Sigmoid colon (tissue), 7 donors: ENCODE results near the gene LRP1B. TPM values are rescaled to one million over a fixed set of nuclear protein-coding genes. Genes with fewer than 3 reads are reported as not detected.

ENCODE experiments used
- DNase-seq: peaks from one replicate; pipeline ENCODE4 v3.0.0-alpha.2; 2019
- H3K27ac ChIP-seq, 4 donors: fragments of 200-600 bp; sonication (generic); one replicate each; pipeline ENCODE4 v1.5.1; 2016 to 2019; ENCODE audit warnings: mild to moderate bottlenecking in 1 of 4
- H3K27me3 ChIP-seq, 3 donors: fragments of 200-600 bp; sonication (generic); one replicate each; pipeline ENCODE4 v1.5.1; 2019; ENCODE audit warnings: mild to moderate bottlenecking in 1 of 3
- H3K36me3 ChIP-seq, 4 donors: fragments of 200-600 bp; sonication (generic); one replicate each; pipeline ENCODE4 v1.5.1; 2016 to 2019
- H3K4me1 ChIP-seq, 4 donors: fragments of 200-600 bp; sonication (generic); one replicate each; pipeline ENCODE4 v1.5.1; 2017 to 2019
- H3K4me3 ChIP-seq, 4 donors: fragments of 200-600 bp; sonication (generic); one replicate each; pipeline ENCODE4 v1.5.1; 2017 to 2019; ENCODE audit warnings: mild to moderate bottlenecking in 2 of 4, moderate library complexity in 1 of 4
- H3K9me3 ChIP-seq, 4 donors: fragments of 200-600 bp in 3 of 4; sonication (generic) in 3 of 4; one replicate each; pipeline versions ENCODE4 v1.5.1 to v1.6.1; 2013 to 2019
- CTCF ChIP-seq, 4 experiments: fragments of 450-650 bp in 3 of 4; fragments of 200-600 bp in 1 of 4; IDR thresholded peaks; one replicate each; pipeline ENCODE4 v1.5.1; 2016 to 2019; ENCODE audit warnings: antibody characterized with exemption in 4 of 4, mild to moderate bottlenecking in 3 of 4, moderate library complexity in 2 of 4
- EP300 ChIP-seq, 4 donors: sonication (generic); formaldehyde crosslinking; IDR thresholded peaks; one replicate each; pipeline ENCODE4 v1.6.1; 2017; ENCODE audit warnings: antibody characterized with exemption in 4 of 4
- POLR2A ChIP-seq, 2 donors: fragments of 450-650 bp; IDR thresholded peaks; one replicate each; pipeline ENCODE4 v1.6.1; 2016; ENCODE audit warnings: antibody characterized with exemption in 2 of 2, mild to moderate bottlenecking in 2 of 2, moderate library complexity in 2 of 2
- POLR2AphosphoS5 ChIP-seq, 4 donors: sonication (generic); formaldehyde crosslinking; IDR thresholded peaks; one replicate each; pipeline ENCODE4 v1.6.1; 2017; ENCODE audit warnings: antibody characterized with exemption in 4 of 4
- WGBS, 2 donors: extraction: QIAGEN DNeasy Blood & Tissue Kit; methylation state at CpG; one replicate each; pipeline ENCODE4 v1.1.7; 2013; 5-methylcytosine and 5-hydroxymethylcytosine counted together
- intact Hi-C: fragments of 100-400 bp; cut with DNase I; formaldehyde crosslinking; loops from one replicate; pipeline ENCODE4 v1.15.1; 2023
- polyA plus RNA-seq, 3 donors: library from polyadenylated mRNA; stranded (reverse); fragments of 200-250 nt; gene quantifications; one replicate each; pipeline ENCODE4 v1.2.3, GENCODE V29; 2013
- total RNA-seq, 4 donors: library from RNA; depleted of rRNA; stranded (reverse); fragments of >200 nt; gene quantifications; one replicate each; pipeline ENCODE4 v1.1.0, GENCODE V29; 2016
- donor health status: healthy with polysubstance abuse.
- donor health status: Bipolar disorder and iron deficiency.
- donor health status: healthy.

Gene LRP1B
- total and polyA plus RNA-seq, 7 donors = 0.06 to 5.1 (median 2.0) TPM; not detected in 1

- Histone ChIP-seq H3K27me3 (no peaks in the 10 kb centered on the region), H3K36me3 (no peaks in the 10 kb centered on the region), H3K9me3 (no peaks in the 10 kb centered on the region), H3K4me3 (no peak overlapping the region), H3K27ac (no peak overlapping the region), H3K4me1 (no peaks in the 10 kb centered on the region)
- intact Hi-C loops = no loop called here
- 29 to 79% methylated on average over 1 of the region's 1 CpG for WGBS, 2 donors
- TF ChIP-seq CTCF (IDR thresholded peaks at IDR 0.05) (no peak), EP300 (IDR thresholded peaks at IDR 0.05) (no peak), POLR2AphosphoS5 (IDR thresholded peaks at IDR 0.05) (no peak), POLR2A (IDR thresholded peaks at IDR 0.05) (no peak)
- DNase-seq = no peak
Observed at GRCh38 chr2:140604096-140604495, 1526.7 kb downstream of the LRP1B start.

- Histone ChIP-seq H3K9me3 (no peaks in the 10 kb centered on the region), H3K4me1 (no peaks in the 10 kb centered on the region), H3K4me3 (no peak overlapping the region), H3K27me3 (no peaks in the 10 kb centered on the region), H3K36me3 (no peaks in the 10 kb centered on the region), H3K27ac (no peak overlapping the region)
- TF ChIP-seq CTCF (IDR thresholded peaks at IDR 0.05) (no peak), POLR2AphosphoS5 (IDR thresholded peaks at IDR 0.05) (no peak)
- no peak for DNase-seq
- intact Hi-C loops = no loop called here
- 78 to 85% methylated on average over 4 of the region's 4 CpGs for WGBS, 2 donors
Observed at GRCh38 chr2:140603416-140603815, 1527.4 kb downstream of the LRP1B start.

GRCh38 chr2:140601801-140602200, 1529.0 kb downstream of the LRP1B start:
- H3K36me3 ChIP-seq = no peaks in the 10 kb centered on the region
- no peaks in the 10 kb centered on the region for H3K9me3 ChIP-seq
- H3K27ac ChIP-seq = no peak overlapping the region
- intact Hi-C loops = no loop called here
- DNase-seq = no peak
- no peaks in the 10 kb centered on the region for H3K4me1 ChIP-seq
- no peaks in the 10 kb centered on the region for H3K27me3 ChIP-seq
- 68 to 77% methylated on average over 3 of the region's 3 CpGs for WGBS, 2 donors
- TF ChIP-seq POLR2AphosphoS5 (IDR thresholded peaks at IDR 0.05) (no peak), EP300 (IDR thresholded peaks at IDR 0.05) (no peak), POLR2A (IDR thresholded peaks at IDR 0.05) (no peak), CTCF (IDR thresholded peaks at IDR 0.05) (no peak)
- H3K4me3 ChIP-seq = no peak overlapping the region

GRCh38 chr2:140601342-140601741, 1529.5 kb downstream of the LRP1B start:
- Histone ChIP-seq H3K36me3 (no peaks in the 10 kb centered on the region), H3K27ac (no peak overlapping the region), H3K4me1 (no peaks in the 10 kb centered on the region), H3K27me3 (no peaks in the 10 kb centered on the region), H3K4me3 (no peak overlapping the region), H3K9me3 (no peaks in the 10 kb centered on the region)
- 77 to 85% methylated on average over 1 of the region's 1 CpG for WGBS, 2 donors
- intact Hi-C loops = no loop called here
- TF ChIP-seq EP300 (IDR thresholded peaks at IDR 0.05) = no peak
- no peak for TF ChIP-seq POLR2A (IDR thresholded peaks at IDR 0.05)
- no peak for TF ChIP-seq POLR2AphosphoS5 (IDR thresholded peaks at IDR 0.05)
- TF ChIP-seq CTCF (IDR thresholded peaks at IDR 0.05) = no peak
- no peak for DNase-seq

GRCh38 chr2:140600116-140600515, 1530.7 kb downstream of the LRP1B start:
- Histone ChIP-seq H3K27ac (no peak overlapping the region), H3K27me3 (no peaks in the 10 kb centered on the region), H3K4me1 (no peaks in the 10 kb centered on the region), H3K4me3 (no peak overlapping the region), H3K36me3 (no peaks in the 10 kb centered on the region), H3K9me3 (no peaks in the 10 kb centered on the region)
- no peak for DNase-seq
- TF ChIP-seq POLR2A (IDR thresholded peaks at IDR 0.05) (no peak), EP300 (IDR thresholded peaks at IDR 0.05) (no peak), POLR2AphosphoS5 (IDR thresholded peaks at IDR 0.05) (no peak), CTCF (IDR thresholded peaks at IDR 0.05) (no peak)
- WGBS, 2 donors = 57 to 74% methylated on average over 1 of the region's 1 CpG
- intact Hi-C loops = no loop called here
